Prostate gland (tissue), 2 donors: ENCODE data around the gene STAM2. TPM values are rescaled to one million over a fixed set of nuclear protein-coding genes. Genes with fewer than 3 reads are reported as not detected.
"Not testable (repeated sequence)": the region's sequence is repeated elsewhere in the genome, so short reads cannot be mapped to it uniquely, and the experiment has no call there.

Experiments
- DNase-seq: peaks from one replicate; pipeline ENCODE4 v3.0.0-alpha.2; 2019; ENCODE audit warnings: low spot score
- H3K27ac ChIP-seq, 2 donors: fragments of 200-600 bp; sonication (generic); 2 replicates each; pipeline ENCODE4 v1.5.1; 2017 to 2019
- H3K27me3 ChIP-seq: fragments of 200-600 bp; sonication (generic); replicated peaks from 2 replicates; pipeline ENCODE4 v1.5.1; 2019; ENCODE audit not compliant: insufficient read depth
- H3K36me3 ChIP-seq, 2 donors: fragments of 200-600 bp; sonication (generic); 1 replicate in 1 of 2; 2 replicates in 1 of 2; pipeline versions ENCODE4 v1.5.1 to v1.8.1; 2017 to 2019
- H3K4me1 ChIP-seq: fragments of 200-600 bp; sonication (generic); replicated peaks from 2 replicates; pipeline ENCODE4 v1.5.1; 2019
- H3K4me3 ChIP-seq, 2 donors: fragments of 200-600 bp; sonication (generic); 2 replicates each; pipeline ENCODE4 v1.5.1; 2017 to 2019
- H3K9me3 ChIP-seq: fragments of 200-600 bp; sonication (generic); 2 replicates; pipeline ENCODE4 v1.5.1; 2017
- POLR2A ChIP-seq: fragments of 450-650 bp; IDR thresholded peaks from one replicate; pipeline ENCODE4 v1.6.1; 2016; ENCODE audit warnings: antibody characterized with exemption, mild to moderate bottlenecking
- POLR2AphosphoS5 ChIP-seq: sonication (generic); formaldehyde crosslinking; IDR thresholded peaks from one replicate; pipeline ENCODE4 v1.6.1; 2017; ENCODE audit warnings: antibody characterized with exemption
- WGBS: methylation state at CpG from one replicate; pipeline ENCODE4 v1.1.5; 2018; 5-methylcytosine and 5-hydroxymethylcytosine counted together
- intact Hi-C: fragments of 100-400 bp; cut with DNase I; formaldehyde crosslinking; loops from one replicate; pipeline ENCODE4 v1.14.2; 2022
- total RNA-seq, 2 donors: library from RNA; depleted of rRNA; stranded (reverse); fragments of >200 nt; gene quantifications; one replicate each; pipeline ENCODE4 v1.1.0, GENCODE V29; 2016
- TF ChIP-seq, protein P1 (sequence below), 4 experiments: fragments of 200-600 bp in 2 of 4; fragments of 450-650 bp in 2 of 4; sonication (generic) in 2 of 4; IDR thresholded peaks; 1 replicate in 3 of 4; 2 replicates in 1 of 4; pipeline ENCODE4 v1.5.1; 2016 to 2019; ENCODE audit warnings: antibody characterized with exemption in 4 of 4, mild to moderate bottlenecking in 2 of 4, moderate library complexity in 2 of 4

Gene STAM2
- total RNA-seq, 2 donors from 2014 or later: 28.7 to 39.3 TPM

DNA sequence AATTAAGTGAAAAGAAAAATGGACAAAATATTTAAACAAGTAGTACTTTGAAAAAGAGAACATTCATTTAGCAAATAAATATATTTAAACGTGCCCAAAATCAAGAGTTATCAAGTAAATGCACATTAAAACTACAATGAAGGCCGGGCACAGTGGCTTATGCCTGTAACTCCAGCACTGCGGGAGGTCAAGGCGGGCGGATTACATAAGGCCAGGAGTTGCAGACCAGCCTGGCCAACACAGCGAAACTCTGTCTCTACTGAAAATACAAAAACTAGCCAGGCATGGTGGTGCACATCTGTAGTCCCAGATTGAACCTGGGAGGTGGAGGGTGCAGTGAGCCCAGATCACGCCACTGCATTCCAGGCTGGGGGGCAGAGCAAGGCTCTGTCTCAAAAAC lies 9.8 kb downstream of the STAM2 start:
- no peak for TF ChIP-seq POLR2AphosphoS5
- TF ChIP-seq, protein P1, sequence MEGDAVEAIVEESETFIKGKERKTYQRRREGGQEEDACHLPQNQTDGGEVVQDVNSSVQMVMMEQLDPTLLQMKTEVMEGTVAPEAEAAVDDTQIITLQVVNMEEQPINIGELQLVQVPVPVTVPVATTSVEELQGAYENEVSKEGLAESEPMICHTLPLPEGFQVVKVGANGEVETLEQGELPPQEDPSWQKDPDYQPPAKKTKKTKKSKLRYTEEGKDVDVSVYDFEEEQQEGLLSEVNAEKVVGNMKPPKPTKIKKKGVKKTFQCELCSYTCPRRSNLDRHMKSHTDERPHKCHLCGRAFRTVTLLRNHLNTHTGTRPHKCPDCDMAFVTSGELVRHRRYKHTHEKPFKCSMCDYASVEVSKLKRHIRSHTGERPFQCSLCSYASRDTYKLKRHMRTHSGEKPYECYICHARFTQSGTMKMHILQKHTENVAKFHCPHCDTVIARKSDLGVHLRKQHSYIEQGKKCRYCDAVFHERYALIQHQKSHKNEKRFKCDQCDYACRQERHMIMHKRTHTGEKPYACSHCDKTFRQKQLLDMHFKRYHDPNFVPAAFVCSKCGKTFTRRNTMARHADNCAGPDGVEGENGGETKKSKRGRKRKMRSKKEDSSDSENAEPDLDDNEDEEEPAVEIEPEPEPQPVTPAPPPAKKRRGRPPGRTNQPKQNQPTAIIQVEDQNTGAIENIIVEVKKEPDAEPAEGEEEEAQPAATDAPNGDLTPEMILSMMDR (IDR thresholded peaks at IDR 0.05): no peak
- no peak for TF ChIP-seq POLR2A
- H3K4me1 ChIP-seq: peaks cover 22% of the 10 kb centered on the region
- H3K4me3 ChIP-seq: no peak overlapping the region
- H3K27ac ChIP-seq: no peak overlapping the region
- H3K9me3 ChIP-seq: no peaks in the 10 kb centered on the region
- no peak for DNase-seq
- no peaks in the 10 kb centered on the region for H3K27me3 ChIP-seq
- 88% methylated on average over 7 of the region's 7 CpGs for WGBS
- H3K36me3 ChIP-seq: no peaks in the 10 kb centered on the region
- intact Hi-C loops: no loop called here

DNA sequence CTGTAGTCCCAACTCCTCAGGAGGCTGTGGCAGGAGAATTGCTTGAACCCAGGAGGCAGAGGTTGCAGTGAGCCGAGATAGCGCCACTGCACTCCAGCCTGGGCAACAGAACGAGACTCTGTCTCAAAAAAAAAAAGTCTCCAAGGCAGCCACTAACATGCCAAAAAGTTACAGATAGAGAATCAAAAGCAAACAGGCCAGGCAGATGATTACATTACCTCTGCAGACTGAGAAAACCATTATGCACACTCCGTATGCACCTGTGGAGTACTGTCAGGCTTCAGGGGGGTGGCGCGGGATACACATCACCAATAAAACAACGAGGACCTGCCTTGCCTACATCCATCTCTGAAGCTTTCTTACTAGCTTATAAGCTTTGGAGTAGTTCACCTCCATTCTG lies 10.3 kb downstream of the STAM2 start:
- H3K4me1 ChIP-seq: peaks cover 22% of the 10 kb centered on the region
- intact Hi-C loops: no loop called here
- WGBS: 45% methylated on average over 7 of the region's 7 CpGs

DNA sequence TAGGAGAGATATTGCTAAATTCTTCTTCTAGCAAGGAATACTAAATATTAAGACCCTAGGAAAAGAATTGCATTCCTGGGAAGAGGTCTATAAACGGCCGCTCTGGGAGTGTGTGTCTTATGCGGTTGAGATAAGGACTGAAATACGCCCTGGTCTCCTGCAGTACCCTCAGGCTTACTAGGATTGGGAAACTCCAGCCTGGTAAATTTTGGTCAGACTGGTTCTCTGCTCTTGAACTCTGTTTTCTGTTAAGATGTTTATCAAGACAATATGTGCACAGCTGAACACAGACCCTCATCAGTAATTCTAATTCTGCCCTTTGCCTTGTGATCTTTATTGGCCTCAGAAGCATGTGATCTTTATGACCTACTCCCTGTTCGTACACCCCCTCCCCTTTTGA lies 11.9 kb downstream of the STAM2 start:
- H3K9me3 ChIP-seq, intact Hi-C loops: not testable (repeated sequence)

More for the DNA sequence above, 10.3 kb downstream of the STAM2 start:
- Histone ChIP-seq H3K27me3 (no peaks in the 10 kb centered on the region), H3K4me3 (no peak overlapping the region), H3K9me3 (no peaks in the 10 kb centered on the region), H3K36me3 (no peaks in the 10 kb centered on the region), H3K27ac (peak overlapping the region; percentile 7 to 12)
- no peak for DNase-seq
- TF ChIP-seq, protein P1 (IDR thresholded peaks at IDR 0.05): no peak
- no peak for TF ChIP-seq POLR2A
- peak; percentile 6 for TF ChIP-seq POLR2AphosphoS5

GRCh38 chr2:152162141-152162540 lies 13.4 kb downstream of the STAM2 start:
- DNase-seq: no peak
- 98% methylated on average over 3 of the region's 3 CpGs for WGBS
- H3K9me3 ChIP-seq: no peaks in the 10 kb centered on the region
- H3K27me3 ChIP-seq: no peaks in the 10 kb centered on the region
- TF ChIP-seq, protein P1 (IDR thresholded peaks at IDR 0.05): no peak
- H3K4me3 ChIP-seq: no peak overlapping the region
- no peaks in the 10 kb centered on the region for H3K36me3 ChIP-seq
- intact Hi-C loops: no loop called here
- peaks cover 12% of the 10 kb centered on the region for H3K4me1 ChIP-seq
- H3K27ac ChIP-seq: no peak overlapping the region

More for the DNA sequence above, 11.9 kb downstream of the STAM2 start:
- H3K4me3 ChIP-seq, DNase-seq, H3K36me3 ChIP-seq, H3K27me3 ChIP-seq, H3K27ac ChIP-seq: not testable (repeated sequence)
- 73% methylated on average over 5 of the region's 5 CpGs for WGBS
- H3K4me1 ChIP-seq: peaks cover 17% of the 10 kb centered on the region

- no peak for TF ChIP-seq POLR2A
- no peak for TF ChIP-seq POLR2AphosphoS5
- TF ChIP-seq, protein P1 (IDR thresholded peaks at IDR 0.05): no peak
- intact Hi-C loops: no loop called here
- 92% methylated on average over 4 of the region's 4 CpGs for WGBS
Measured at GRCh38 chr2:152161598-152161997, 14.0 kb downstream of the STAM2 start.

DNA sequence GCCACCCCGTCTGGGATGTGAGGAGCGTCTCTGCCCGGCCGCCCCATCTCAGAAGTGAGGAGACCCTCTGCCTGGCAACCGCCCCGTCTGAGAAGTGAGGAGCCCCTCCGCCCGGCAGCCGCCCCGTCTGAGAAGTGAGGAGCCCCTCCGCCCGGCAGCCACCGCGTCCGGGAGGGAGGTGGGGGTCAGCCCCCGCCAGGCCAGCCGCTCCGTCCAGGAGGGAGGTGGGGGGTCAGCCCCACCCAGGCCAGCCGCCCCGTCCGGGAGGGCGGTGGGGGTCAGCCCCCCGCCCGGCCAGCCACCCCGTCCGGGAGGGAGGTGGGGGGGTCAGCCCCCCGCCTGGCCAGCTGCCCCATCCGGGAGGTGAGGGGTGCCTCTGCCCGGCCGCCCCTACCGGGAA lies 15.2 kb downstream of the STAM2 start:
- H3K36me3 ChIP-seq, H3K4me3 ChIP-seq, H3K9me3 ChIP-seq, intact Hi-C loops, H3K27me3 ChIP-seq, H3K27ac ChIP-seq, H3K4me1 ChIP-seq, DNase-seq: not testable (repeated sequence)
- 100% methylated on average over 7 of the region's 31 CpGs for WGBS

More at GRCh38 chr2:152161598-152161997, 14.0 kb downstream of the STAM2 start:
- no peak for DNase-seq
- Histone ChIP-seq H3K4me3 (no peak overlapping the region), H3K27me3 (no peaks in the 10 kb centered on the region), H3K9me3 (no peaks in the 10 kb centered on the region), H3K27ac (no peak overlapping the region), H3K4me1 (peaks cover 8% of the 10 kb centered on the region), H3K36me3 (no peaks in the 10 kb centered on the region)
